ENCODE data around the gene PLEKHA6.

The PLEKHA6 gene

DNA sequence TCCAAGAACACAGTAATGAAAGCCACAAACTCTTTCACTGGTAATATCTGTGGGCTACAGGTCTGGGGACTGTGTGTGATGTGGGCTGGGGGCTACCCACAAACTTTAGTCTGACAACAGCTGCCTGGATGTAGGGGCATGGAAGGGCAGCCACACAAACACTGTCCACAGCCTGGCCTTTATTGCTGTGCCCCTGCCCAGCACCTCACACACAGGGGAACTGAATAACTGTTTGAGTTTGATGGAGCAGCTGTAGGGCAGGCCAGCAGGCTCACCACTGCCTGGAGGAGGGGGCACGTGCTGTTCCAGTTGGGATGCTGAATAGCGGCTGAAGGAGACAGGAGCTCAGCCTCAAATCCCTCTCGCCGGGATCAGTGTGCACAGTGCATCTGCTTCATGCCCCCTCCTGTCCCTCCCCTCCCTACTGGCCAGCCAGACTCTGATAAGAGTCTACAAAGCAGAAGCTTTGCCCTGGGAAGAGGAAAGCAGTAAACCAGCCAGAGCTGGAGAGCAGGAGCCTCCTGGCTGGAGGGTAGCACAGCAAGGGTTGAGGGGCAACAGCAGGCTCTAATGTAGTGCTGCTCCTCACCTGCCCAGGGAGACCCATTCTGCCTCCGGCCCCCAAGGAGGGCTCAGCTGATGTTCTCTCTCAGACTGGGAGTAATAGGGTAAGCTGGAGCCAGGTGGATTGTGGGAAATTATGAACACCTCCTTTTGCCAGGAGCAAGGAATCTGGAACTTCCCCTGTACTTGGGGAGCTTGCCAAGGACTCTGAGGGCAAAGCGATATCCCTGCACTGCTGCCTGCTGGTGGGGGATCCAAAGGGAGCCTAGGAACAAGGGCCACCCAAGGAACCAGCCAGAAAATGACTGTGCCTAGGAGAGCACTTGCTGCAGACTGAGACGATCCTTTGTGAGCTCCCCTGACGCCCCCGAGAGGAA, 75.7 kb downstream of the PLEKHA6 start:
- DNase-seq (ENCODE audit: low read depth in 3 of 3), result no peak

DNA sequence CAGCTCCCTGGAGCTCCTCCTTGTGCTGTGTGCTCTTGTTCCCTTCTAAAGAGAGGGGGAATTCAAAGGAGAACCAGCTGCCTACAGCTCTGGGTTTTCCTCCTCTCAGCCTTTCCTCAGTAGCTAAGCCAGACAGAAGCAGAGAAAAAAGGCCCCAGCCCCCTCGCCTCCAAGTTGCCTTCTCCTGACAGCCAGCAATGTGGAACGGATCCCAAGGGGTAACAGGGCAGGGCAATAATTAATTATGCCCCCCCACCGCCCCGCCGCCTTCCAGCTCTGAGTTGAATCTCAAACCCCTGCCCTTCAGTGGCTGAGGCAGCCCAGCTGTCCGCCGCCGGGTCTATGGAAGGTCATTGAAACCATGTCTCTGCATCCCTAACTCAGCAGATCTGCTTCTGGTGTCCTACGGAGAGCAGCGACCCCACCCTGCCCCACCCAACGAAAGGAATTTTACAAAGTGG, 76.9 kb downstream of the PLEKHA6 start:
- DNase-seq (ENCODE audit: low read depth in 3 of 3), result no peak

DNA sequence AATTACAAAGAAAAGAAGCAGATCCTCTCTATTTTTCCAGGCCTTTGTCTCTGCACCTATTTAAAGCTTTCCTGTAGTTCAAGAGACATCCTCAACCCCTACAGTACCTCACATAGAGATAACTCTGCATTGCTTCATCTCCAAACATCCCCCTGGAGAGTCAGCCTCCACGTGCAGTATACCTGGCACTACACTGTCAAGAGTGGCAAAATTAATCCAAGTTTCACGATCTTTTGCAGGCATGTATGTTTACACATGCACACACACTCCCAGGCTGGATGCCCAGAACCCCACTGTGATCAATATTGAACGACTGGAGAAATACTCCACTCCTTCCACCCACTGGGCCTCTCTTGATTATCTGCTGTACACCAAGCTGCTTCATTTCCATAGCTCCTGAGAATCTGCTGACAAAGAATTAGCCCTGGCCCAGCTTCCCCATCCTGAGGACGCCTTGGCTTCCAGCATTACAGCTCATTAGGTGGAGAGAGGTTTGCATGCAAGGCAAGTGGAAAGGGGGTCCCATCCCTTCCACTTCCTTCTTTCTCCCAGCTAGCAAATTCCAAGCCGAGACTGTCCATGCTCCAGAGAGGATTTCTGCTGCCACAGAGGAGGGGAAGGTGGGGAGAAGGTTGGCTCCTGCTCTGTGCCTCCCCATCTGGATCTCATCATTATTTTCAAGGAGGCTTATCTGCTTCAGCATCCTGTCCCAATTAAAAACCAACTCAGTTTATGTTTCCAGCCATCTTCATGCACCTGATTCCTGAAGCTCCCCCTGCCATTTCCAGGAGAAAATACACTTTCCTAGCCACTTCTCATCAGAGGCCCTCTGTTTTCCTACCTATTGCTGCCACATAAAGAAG, 79.4 kb downstream of the PLEKHA6 start:
- DNase-seq (ENCODE audit: low read depth in 3 of 3), result no peak

DNA sequence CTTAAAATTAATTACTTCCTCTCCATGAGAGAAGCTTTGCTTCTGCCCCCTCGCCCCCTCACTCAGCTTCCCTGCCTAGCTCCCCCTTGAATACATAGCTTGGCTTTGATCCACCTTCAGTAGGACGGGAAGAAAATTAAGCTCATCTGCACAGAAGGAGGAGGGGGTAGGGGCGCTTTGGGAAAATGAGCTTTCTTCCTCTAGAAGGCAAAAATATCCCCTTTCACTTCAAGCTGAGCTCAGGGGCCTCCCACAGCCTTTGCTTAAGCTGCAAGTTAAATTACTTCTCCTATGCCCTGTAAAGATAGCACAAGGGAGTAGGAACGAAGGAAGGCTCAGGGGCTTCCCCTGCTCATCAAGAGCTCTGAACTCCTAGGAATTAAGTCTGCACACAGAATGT, 80.8 kb downstream of the PLEKHA6 start:
- no peak for DNase-seq (ENCODE audit: low read depth in 3 of 3)

DNA sequence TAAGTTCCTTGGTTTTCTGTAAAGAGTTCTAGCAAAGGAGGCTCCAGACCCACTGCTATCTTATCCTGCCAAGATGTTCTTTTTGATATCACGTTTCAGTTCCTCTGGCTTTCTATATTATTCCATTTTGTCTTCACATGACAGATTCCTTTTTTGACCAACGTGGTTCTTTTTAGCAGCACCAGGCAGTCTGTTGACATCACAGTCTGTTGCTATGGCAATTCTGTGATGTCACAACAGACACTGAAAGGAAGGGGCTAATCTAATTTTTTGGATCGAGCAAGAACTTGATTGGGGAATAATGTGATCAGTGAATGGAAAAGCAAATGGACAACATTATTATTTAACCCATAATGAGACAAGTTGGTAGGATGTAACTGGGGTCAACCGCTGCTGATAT, 81.5 kb downstream of the PLEKHA6 start:
- DNase-seq (ENCODE audit: low read depth in 3 of 3), result no peak

DNA sequence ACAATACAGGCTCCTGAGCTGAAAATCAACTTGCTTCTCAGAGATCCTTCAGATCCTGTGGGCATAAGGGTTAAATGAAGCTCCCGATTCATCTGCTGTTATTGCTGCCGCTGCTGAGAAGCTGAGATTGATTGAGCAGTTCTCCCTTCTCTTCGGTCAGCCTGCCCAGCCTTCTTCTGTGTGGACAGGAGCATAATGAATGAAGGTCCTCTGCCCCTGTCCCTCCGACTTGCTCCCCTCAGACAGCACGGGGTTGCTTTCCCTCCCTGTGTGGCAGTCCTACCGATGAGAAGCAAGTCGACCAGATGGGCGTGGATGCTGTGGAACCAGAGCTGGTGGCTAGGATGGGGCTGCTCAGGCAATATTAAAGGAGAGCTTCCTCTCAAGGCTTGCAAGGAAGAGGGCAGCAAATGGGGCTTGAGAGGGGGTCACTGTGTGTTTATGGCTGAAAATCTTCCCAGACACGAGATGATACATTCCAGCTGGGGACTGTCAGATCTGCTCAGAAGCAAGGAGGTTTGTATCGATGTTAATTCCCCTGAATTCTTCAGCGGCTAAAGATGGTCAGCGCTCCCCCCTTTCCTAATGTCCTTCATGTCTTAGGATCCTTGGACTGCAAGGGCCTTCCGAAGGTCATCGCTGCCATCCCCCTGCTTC, 82.0 kb downstream of the PLEKHA6 start:
- DNase-seq (ENCODE audit: low read depth in 3 of 3), result no peak

DNA sequence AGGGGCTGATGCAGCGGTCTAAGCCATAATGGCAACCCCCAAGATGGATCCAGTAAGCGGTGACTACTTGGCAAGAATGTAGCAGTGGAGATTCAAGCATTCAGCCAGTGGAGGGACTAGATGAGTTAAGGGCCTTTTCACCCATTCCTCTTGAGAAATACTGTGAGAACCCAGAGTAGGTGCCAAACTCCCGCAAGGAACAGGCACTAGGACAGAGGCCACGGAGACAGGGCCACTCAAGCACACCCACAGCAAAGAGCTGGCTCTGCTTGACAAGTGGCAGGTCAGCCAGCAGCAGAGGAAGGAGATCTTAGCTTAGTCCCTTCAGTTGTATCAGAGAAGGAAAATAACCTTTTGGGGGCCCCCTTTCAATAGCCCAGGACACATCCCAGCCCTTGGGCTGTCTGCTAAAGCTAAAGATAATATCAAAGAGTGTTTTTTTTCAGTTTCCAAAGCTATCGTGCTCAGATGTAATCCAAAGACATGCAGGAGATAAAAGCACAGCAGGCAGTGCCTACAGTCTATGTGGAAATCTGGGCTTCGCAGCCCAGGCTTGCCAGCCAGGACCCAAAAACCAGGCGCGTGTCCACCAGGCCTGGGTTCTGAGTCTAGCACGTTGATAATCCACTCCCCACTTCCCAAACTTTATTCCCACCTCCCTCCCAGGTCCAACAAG, 83.9 kb downstream of the PLEKHA6 start:
- DNase-seq (ENCODE audit: low read depth in 3 of 3), result no peak

DNA sequence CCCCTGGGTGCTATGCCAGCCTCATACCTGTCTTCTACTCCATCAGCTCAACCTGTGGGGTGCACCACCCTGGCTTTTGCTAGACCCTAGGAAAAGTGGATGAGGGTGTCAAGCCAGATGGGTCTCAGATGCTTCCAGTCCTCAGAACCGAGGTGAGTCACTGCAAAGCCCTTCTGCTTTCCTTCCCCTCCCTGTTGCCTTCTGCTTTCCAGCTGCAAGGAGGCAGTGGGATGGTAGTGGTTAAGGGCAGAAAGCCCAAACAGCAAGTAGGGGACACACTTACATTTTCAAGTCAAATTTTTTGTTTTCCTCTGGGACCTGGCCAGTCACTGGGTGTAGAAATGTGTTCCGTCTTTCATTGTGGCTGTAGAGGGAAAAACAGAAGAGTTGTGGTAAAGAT, 85.3 kb downstream of the PLEKHA6 start:
- DNase-seq (ENCODE audit: low read depth in 3 of 3), result no peak

DNA sequence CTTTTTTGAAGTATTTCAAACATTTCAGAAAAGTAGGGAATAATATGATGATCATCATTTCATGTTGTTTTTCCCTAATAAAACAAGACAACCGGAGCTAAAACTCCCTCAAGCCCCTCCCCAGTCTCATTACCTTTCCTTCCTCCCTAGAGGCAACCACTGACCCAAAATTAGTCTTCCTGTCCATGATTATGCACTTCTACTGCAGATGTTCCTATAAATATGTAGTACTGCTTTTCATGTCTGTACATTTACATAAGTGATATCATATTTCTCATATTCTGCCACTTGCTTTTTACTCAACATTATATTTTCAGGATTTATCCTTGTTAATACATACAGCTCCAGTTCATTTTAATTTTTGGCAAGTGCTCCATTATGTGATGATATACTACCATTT, 87.2 kb downstream of the PLEKHA6 start:
- DNase-seq (ENCODE audit: low read depth in 3 of 3), result no peak

DNA sequence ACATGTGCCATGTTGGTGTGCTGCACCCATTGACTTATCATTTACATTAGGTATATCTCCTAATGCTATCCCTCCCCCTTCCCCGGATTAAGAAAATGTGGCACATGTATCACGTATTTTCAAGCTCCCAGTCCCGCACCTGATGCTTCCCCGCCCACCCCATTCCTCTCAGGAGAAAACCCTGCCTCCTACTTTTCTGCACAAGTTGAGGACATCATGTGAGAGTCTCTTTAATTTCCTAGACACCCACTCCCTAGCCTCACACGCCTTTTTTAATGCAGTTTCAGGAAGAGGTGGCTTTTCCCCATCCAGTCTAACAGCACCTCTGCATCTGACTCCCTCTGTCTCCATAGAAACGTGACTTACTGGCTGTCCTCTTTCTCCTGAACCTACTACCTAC, 87.8 kb downstream of the PLEKHA6 start:
- DNase-seq (ENCODE audit: low read depth in 3 of 3), result no peak

DNA sequence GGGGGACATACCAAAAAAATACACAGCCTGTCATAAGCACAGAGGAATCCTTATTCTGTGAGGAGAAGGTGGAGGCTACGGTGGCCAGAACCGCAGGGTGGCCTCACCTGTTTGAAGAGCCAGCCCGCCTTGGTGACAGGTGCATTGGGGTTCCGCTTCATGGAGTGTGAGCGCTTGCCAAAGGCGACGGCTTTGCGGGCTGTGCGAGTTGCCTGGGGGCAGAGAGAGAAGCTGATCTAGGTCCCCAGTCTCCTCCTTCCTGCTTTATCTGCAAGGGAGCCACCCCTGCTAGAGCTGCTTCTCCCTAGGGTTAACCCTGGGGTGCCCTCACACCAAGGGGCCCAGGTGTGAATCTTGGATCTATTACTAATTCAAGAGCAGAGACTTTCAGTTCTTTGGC, 91.6 kb downstream of the PLEKHA6 start:
- DNase-seq (ENCODE audit: low read depth in 3 of 3), result no peak

DNA sequence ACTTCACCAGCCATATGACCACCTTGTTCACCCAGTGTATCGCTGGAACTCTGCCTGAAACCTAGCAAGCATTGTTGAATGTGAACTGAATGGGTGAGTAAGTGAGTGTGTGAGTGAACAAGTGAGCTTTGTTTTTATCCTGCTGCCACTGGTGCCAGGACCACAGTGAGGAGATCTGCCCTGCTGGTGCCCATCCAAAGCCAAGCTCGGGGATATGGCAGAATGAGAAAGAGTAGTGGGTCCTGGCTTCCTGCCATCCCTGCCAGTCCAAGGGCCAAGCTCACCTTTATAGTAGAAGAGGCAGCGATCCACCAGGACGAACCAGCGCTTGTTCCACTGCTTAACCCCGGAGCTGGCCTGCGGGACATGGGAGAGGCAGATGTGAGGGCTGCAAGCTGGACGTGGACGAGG, 92.5 kb downstream of the PLEKHA6 start:
- DNase-seq (ENCODE audit: low read depth in 3 of 3), result no peak

DNA sequence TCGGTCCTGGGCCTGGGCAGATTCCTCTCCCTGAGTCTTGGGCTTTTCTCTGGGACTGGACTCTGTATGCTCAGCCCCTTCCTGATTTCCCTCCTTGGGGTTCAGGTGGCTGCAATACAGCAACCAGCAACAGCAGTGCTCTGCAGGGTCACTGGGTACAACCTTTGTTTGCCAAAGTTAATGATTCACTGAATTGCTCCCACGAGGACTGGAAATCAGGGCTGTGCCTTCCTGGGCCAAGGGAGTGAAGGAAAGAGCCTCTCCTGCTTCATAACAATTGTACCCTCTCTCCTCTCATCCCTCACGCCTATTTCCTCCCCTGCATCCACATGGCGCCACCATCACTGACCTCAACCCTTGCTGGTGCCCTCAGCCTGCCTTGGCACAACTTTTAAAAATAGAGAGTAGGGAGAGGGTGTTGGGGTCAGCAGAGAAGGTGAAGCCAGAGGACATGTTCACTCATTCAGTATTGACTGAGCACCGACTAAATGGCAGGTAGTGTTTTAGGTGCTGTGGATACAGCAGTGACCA, 93.2 kb downstream of the PLEKHA6 start:
- no peak for DNase-seq (ENCODE audit: low read depth in 3 of 3)

DNA sequence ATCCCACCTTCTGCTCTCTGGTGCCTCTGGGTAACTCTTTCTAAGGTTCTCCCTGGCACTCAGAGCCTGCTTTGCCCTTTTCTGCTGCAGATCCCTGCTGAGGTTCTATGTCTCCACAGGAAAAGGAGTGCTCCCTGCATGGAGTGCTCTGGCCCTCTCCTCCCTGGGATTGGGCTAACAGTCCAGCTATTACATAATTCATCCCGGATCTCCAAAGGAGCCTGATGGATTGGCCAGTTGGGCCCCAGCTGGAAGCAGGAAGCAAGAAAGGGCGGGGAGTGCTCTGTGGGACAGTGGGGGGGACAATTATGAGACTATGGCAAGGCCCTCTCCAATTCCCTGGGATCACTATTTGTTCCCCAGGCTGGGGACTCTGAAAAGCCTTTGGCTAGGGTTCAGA, 94.1 kb downstream of the PLEKHA6 start:
- DNase-seq (ENCODE audit: low read depth in 3 of 3), result no peak

DNA sequence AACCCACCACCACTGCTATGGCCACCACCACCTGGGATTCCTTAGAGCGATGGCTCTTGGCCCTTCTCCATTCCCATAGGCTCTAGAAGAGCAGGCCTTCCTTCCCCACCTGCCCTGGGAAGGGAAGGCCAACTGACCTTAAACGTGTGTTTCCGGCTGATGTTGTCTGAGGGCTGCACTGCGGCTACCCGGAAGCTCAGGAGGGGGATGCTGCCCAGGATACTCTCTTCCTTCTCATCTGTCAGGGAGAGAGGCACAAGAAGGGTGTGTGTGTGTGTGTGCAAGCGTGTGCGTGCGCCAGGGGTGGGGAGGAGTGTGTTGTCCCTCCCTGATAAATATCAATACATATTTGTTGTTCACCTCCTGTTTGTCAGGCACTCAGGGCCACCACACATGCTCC, 94.9 kb downstream of the PLEKHA6 start:
- DNase-seq (ENCODE audit: low read depth in 3 of 3), result no peak

DNA sequence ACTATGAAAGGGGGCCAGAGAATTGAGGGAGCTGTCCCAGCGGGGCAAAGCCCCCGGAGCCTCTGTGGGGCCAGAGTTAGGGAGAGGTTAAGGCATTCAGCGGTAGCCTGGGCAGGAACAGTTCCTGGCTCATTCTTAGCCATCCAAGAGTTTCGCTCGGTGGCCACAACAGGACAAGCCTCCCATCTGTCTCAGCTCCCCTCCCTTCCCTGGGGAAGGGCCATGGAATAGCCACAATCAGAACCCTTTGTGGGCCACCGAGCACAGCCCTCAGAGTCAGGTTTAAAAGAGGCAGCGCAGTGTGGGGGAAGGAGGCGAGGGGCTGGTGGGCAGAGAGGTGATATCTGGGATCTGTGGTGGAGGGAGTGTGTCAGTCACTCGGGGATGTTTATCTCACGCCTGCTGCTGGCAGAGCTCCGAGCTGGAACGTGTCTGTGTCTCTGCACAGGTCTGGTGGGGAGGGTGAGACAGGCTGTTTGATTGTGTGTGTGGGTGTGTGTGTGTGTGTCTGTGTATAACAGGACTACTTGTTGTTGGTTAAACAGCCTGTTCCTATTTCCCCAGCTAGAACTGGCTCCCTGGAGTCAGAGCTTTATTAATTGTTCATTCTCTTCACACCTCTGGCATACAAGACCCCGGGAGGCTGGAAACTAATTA, 96.3 kb downstream of the PLEKHA6 start:
- no peak for DNase-seq (ENCODE audit: low read depth in 3 of 3)

DNA sequence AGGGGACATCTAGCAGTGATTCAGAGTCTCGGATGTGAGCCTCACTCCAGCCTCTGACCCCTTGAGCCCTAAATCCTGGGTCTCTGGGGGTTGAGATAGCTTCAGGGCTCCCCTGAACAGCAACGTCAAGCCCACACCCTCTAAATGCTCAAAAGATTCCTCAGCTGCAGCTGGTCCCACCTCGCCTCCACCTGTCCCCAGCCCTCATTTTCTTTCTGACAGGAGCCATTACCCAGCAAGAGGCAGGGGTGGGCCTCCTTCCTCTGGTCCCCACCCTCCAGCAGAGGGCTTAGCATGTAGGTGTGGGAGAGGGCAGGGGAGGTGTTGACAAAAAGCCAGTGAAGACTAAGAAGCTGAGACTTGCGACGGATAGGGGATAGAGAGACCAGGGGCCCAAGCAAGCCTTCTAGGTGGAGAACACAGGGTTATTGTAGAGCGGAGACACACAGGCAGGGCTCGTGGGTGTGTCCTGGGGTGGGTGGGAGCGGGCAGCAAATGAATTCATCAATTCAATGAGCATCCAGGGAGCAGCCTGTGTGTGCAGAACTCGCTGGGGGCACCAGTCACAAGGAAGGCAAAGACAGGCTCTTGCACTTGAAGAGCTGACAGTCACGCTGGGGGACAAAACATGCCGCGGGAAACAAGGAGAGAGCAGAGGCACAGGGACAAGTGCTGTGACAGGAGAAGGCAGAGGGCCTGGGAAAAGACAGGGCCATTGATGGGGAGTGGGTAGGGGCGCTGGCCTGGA, 97.0 kb downstream of the PLEKHA6 start:
- DNase-seq (ENCODE audit: low read depth in 3 of 3), result no peak

DNA sequence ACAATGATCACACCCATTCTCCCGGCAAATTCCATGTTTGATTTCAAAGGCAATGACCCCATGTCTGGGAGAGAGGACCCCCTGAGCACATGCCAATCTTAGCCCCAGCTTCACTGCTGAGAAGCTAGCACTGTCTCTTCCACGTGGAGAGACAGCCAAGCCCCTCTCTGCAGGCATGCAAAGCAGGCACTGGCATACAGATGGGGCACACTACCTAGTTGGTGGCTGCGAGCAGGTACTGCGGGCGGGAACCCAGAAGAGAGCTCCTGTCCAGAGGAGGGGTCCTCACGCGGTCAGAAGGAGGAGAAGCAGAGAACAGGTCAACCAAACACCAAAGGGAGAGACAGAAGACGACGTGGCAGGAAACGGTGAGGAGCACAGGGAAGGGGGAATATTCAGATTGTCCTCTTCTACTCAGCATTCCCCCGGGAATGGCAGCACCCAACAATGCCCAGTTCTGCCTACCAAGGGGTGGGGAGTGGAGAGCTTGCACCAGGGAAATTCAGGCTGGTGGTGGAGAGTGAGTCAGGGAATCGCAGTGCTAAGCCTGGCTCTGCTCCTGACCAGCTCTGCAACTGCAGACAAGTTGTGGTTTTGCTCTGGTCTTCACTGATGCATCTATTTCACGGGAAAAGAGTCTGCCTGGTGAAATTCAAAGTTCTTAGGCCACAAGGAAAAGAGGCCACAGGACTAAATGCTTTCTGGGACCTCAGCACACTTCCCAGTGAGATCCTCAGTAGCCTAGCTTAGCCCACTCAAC, 97.8 kb downstream of the PLEKHA6 start:
- DNase-seq (ENCODE audit: low read depth in 3 of 3), result no peak

DNA sequence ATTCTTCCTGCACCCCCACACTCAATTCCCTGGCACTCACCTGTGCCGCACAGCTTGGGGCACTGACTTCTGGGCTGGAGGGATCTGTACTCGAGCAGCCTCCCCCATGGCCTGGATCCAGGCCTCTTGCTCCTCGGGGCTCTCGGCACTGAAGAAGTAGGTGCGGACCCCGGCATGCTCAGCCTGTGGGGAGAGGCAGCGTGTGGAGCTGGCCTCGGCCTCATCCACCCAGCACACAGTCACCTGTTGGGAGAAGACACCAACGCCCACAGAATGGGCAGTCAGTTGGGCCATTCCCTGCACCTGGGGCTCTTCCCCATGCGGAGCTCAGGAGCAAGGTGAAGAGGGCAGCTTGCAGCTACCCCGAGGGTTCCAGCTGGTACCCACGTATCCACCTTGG, 98.5 kb downstream of the PLEKHA6 start:
- no peak for DNase-seq (ENCODE audit: low read depth in 3 of 3)

Data from stimulated activated CD4-positive, alpha-beta T cell treated with anti-CD3 and anti-CD28 coated beads, TNF-alpha, amount 100 ng/mL, for 4 hours (primary cell).